ENCODE results near the gene PPP6R2.

The PPP6R2 gene

GRCh38 chr22:50486561-50487289 is 143.6 kb downstream of the PPP6R2 start, which contains the start of gene MIOX:
Gene MIOX (plus strand): TSS chr22:50486859. CDS start chr22:50486898, 39 bp downstream.
- no peak for TF ChIP-seq CTCF (IDR thresholded peaks at IDR 0.05; ENCODE audit: insufficient read depth, missing control alignments)
- DNase-seq (ENCODE audit: insufficient read length, low spot score) (no peak), FAIRE-seq (no peak)

GRCh38 chr22:50487290-50488005 is 144.3 kb downstream of the PPP6R2 start:
- no peak for DNase-seq (ENCODE audit: insufficient read length, low spot score)
- TF ChIP-seq CTCF (IDR thresholded peaks at IDR 0.05; ENCODE audit: insufficient read depth, missing control alignments), result no peak
- no peak for FAIRE-seq

GRCh38 chr22:50488006-50488677 is 145.0 kb downstream of the PPP6R2 start:
- no peak for TF ChIP-seq CTCF (IDR thresholded peaks at IDR 0.05; ENCODE audit: insufficient read depth, missing control alignments)
- DNase-seq (ENCODE audit: insufficient read length, low spot score) (no peak), FAIRE-seq (no peak)

GRCh38 chr22:50488886-50489285 is 145.8 kb downstream of the PPP6R2 start:
- DNase-seq (ENCODE audit: insufficient read length, low spot score) (no peak), FAIRE-seq (no peak)
- no peak for TF ChIP-seq CTCF (IDR thresholded peaks at IDR 0.05; ENCODE audit: insufficient read depth, missing control alignments)

- DNase-seq (ENCODE audit: insufficient read length, low spot score), result no peak
- FAIRE-seq, result no peak
- no peak for TF ChIP-seq CTCF (IDR thresholded peaks at IDR 0.05; ENCODE audit: insufficient read depth, missing control alignments)
These were observed 146.5 kb downstream of the PPP6R2 start for GRCh38 chr22:50489363-50490243.

GRCh38 chr22:50490531-50491308 is 147.6 kb downstream of the PPP6R2 start:
- no peak for TF ChIP-seq CTCF (IDR thresholded peaks at IDR 0.05; ENCODE audit: insufficient read depth, missing control alignments)
- FAIRE-seq (no peak), DNase-seq (ENCODE audit: insufficient read length, low spot score) (no peak)

All from D721Med (cell line).